Cardiac fibroblast (primary cell): Measurements from ENCODE around the gene LSAMP.

ENCODE experiments used
- DNase-seq, 2 donors: peaks; one replicate each; pipeline versions ENCODE4 v3.0.0 to v3.0.0-alpha.2; 2010; ENCODE audit warnings: low read depth in 2 of 2
- H3K4me3 ChIP-seq, 2 donors: replicated peaks in 1 of 2; 1 replicate in 1 of 2; 2 replicates in 1 of 2; pipeline ENCODE4 v1.5.1; 2011; ENCODE audit warnings: low read depth in 2 of 2, low read length in 2 of 2, mild to moderate bottlenecking in 2 of 2, moderate library complexity in 1 of 2
- TF ChIP-seq, protein P1 (sequence below): IDR thresholded peaks from one replicate; pipeline ENCODE4 v1.5.1; 2011; ENCODE audit warnings: low read depth, mild to moderate bottlenecking, low read length, inconsistent platforms

LSAMP gene

DNA sequence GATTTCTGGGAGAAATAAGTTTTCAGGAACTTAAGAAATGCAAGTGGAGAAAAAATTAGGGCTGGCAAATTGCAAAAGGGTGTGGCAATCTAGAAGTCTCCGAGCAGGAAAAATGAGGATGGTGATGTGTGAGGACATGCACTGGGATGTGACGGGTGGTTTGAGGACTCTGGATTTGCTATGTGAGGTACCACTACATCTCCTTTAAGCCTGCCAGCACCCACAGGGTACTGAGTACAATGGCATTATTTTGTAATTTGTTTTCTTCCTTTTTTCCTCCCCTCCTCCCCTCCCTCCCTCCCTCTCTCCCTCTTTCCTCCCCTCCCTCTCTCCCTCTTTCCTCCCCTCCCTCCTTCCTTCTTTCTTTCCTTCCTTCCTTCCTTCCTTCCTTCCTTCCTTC, 584.5 kb downstream of the LSAMP start:
- no peak overlapping the region for H3K4me3 ChIP-seq
- DNase-seq, result no peak
- TF ChIP-seq, protein P1, sequence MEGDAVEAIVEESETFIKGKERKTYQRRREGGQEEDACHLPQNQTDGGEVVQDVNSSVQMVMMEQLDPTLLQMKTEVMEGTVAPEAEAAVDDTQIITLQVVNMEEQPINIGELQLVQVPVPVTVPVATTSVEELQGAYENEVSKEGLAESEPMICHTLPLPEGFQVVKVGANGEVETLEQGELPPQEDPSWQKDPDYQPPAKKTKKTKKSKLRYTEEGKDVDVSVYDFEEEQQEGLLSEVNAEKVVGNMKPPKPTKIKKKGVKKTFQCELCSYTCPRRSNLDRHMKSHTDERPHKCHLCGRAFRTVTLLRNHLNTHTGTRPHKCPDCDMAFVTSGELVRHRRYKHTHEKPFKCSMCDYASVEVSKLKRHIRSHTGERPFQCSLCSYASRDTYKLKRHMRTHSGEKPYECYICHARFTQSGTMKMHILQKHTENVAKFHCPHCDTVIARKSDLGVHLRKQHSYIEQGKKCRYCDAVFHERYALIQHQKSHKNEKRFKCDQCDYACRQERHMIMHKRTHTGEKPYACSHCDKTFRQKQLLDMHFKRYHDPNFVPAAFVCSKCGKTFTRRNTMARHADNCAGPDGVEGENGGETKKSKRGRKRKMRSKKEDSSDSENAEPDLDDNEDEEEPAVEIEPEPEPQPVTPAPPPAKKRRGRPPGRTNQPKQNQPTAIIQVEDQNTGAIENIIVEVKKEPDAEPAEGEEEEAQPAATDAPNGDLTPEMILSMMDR, result no peak

DNA sequence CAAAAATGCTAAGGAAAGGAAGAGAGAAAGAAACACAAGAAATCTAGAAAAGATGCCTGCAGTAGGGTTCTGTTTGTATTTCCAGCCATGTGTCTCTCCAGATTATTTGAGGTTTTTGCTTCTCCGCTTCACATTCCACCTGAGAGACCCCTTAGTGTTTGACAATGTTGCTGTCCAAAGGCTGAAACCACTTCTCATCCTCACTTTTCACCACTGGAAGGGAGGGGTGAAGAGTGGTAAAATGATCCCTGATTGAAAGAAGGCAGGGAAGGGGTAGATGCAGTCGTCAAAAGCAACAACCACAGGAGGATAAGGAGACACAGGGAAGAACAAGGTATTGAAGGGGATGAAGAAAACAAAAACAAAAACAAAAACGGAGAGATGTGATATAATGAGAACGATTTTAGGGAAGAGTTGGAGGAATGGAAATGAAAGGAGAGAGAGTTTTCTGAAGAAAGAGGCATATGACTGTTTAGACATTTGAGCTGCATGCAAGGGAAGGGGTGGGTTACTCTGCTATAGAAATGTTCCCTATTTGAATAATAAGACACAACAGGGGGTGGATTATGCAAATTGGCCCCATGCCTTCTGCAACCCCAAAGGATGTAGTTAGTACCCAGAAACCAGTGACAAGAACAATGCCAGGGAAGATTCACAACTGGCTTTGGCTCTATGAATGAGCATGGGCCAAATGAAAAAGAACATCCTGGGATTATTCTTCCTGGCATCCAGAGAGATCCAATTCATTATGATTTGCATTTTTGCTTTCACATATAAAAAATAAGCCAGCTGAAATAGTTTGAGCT, 586.1 kb downstream of the LSAMP start:
- H3K4me3 ChIP-seq, result no peak overlapping the region
- DNase-seq, result no peak
- TF ChIP-seq, protein P1, result no peak

DNA sequence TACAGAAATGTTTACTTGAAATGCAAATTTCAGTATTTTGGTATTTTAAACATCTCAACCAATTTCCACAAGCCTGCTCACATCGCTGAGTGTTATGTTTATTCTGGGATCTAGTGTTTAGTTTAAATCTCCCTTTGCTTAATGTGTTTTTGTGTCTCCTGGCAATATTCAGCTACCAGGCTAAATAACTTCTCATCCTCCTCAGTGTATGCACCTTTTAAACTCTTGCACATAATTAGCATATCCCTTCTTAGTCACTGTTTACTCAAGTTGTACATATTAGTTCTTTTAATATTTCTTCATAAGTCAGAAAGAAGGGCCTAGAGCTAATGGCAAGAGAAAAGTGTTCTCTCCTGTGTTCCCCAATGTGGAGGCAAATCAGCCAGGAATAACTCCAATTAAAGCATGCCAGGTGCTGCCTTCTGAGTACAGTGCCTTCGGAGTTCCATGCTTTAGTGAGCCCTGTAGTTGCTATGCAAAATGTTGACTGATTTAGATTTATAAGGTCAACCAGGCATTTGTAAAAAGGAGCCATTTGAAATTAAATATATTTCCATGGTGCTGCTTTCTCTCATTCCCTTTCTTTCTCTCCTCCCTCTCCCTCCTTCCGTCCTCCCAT, 587.7 kb downstream of the LSAMP start:
- TF ChIP-seq, protein P1, result no peak
- no peak overlapping the region for H3K4me3 ChIP-seq
- DNase-seq, result no peak

DNA sequence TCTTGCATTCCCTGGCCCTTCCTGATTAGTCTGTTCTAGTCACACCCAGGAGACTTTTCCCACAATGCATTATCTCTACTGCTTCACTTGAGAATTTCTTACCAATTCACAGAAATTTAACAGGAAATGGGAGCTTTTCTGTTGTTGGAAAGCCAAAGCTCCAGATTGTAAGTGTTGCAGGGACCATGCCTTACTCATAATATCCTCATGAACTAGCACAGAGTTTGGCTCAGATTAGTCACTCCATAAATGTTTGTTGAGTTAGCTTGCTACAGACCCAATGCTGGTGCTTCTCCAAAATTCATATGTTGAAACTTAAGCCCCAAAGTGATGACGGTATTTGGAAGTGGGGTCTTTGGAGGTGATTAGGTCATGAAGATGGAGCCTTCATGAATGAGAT, 589.4 kb downstream of the LSAMP start:
- TF ChIP-seq, protein P1, result no peak
- H3K4me3 ChIP-seq, result no peak overlapping the region
- peak; percentile 12 to 39 for DNase-seq

DNA sequence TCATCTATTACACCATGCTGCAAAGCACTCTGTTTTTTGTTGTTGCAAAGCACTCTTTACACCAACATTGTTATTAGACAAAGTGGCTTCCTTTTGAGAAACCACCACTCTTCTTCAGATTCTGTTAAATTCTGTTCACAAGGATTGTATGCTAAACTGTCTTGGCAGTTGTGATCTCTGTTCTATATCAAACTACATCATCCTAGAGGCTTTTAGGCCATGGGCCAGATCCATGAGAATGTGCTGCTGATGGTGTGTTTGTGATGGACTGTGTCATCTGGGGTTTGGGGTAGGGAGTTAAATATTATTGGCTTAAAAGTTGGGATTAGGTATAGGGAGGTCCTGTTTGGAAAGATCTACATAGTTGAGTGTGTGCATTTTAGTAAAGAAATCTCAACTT, 592.2 kb downstream of the LSAMP start:
- H3K4me3 ChIP-seq, result no peak overlapping the region
- TF ChIP-seq, protein P1, result no peak
- no peak for DNase-seq

DNA sequence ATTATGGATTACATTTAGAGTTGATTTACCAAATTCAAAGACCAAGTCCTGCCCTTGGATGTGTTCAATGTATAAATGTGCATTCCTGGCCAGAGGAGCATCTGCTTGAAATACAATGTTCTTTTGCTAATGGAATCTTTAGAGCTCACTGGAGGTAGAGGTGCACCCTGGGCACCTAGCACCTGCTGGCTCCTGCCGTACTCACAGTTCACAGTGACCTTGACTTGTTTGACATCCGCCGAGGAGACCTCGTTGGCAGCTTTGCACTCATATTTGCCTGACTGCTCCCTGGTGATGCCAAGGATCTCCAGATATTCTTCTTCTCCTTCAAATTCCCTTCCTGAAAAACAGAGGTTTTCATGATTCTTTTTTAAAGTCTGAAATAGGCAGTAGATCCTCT, 593.0 kb downstream of the LSAMP start:
- TF ChIP-seq, protein P1, result no peak
- DNase-seq, result no peak
- H3K4me3 ChIP-seq, result no peak overlapping the region
